ENCODE data around the gene MED13L. TPM values are rescaled to one million over a fixed set of nuclear protein-coding genes. Genes with fewer than 3 reads are reported as not detected.

Gene MED13L
- total RNA-seq, 2 donors from 2014 or later = 88.9 to 140 TPM

- H3K4me1 ChIP-seq (replicated peaks) = peaks cover 1% of the 10 kb centered on the region
Measured at GRCh38 chr12:116138781-116139180, 138.7 kb downstream of the MED13L start.

GRCh38 chr12:116138364-116138763 lies 139.1 kb downstream of the MED13L start:
- intact Hi-C loops (cut with DNase I) = no loop called here
- H3K4me1 ChIP-seq (replicated peaks) = no peaks in the 10 kb centered on the region
- H3K36me3 ChIP-seq = no peaks in the 10 kb centered on the region
- no peaks in the 10 kb centered on the region for H3K9me3 ChIP-seq
- WGBS = 14% methylated on average over 2 of the region's 2 CpGs
- no peak overlapping the region for H3K27ac ChIP-seq
- TF ChIP-seq POLR2AphosphoS5 (IDR thresholded peaks at IDR 0.05) = no peak
- no peak for TF ChIP-seq POLR2A (IDR thresholded peaks at IDR 0.05)
- TF ChIP-seq CTCF (IDR thresholded peaks at IDR 0.05) = no peak
- DNase-seq (ENCODE audit: low spot score) = no peak
- H3K4me3 ChIP-seq = no peak overlapping the region
- H3K27me3 ChIP-seq (replicated peaks; ENCODE audit: insufficient read depth) = no peaks in the 10 kb centered on the region

More at GRCh38 chr12:116138781-116139180, 138.7 kb downstream of the MED13L start:
- Histone ChIP-seq H3K27ac (no peak overlapping the region), H3K9me3 (no peaks in the 10 kb centered on the region), H3K4me3 (no peak overlapping the region), H3K27me3 (replicated peaks; ENCODE audit: insufficient read depth) (no peaks in the 10 kb centered on the region), H3K36me3 (no peaks in the 10 kb centered on the region)
- TF ChIP-seq CTCF (IDR thresholded peaks at IDR 0.05) = no peak
- no peak for TF ChIP-seq POLR2A (IDR thresholded peaks at IDR 0.05)
- TF ChIP-seq POLR2AphosphoS5 (IDR thresholded peaks at IDR 0.05) = no peak
- intact Hi-C loops (cut with DNase I) = no loop called here
- no peak for DNase-seq (ENCODE audit: low spot score)

- Histone ChIP-seq H3K36me3 (no peaks in the 10 kb centered on the region), H3K4me1 (replicated peaks) (no peaks in the 10 kb centered on the region), H3K4me3 (no peak overlapping the region), H3K27me3 (replicated peaks; ENCODE audit: insufficient read depth) (no peaks in the 10 kb centered on the region), H3K9me3 (no peaks in the 10 kb centered on the region), H3K27ac (no peak overlapping the region)
- no peak for DNase-seq (ENCODE audit: low spot score)
- 26% methylated on average over 2 of the region's 2 CpGs for WGBS
- TF ChIP-seq CTCF (IDR thresholded peaks at IDR 0.05) = no peak
- intact Hi-C loops (cut with DNase I) = no loop called here
Measured at GRCh38 chr12:116137318-116137717, 140.2 kb downstream of the MED13L start.

GRCh38 chr12:116136340-116136739 lies 141.2 kb downstream of the MED13L start:
- intact Hi-C loops (cut with DNase I) = no loop called here
- WGBS = 80% methylated on average over 3 of the region's 3 CpGs
- Histone ChIP-seq H3K4me1 (replicated peaks) (no peaks in the 10 kb centered on the region), H3K36me3 (no peaks in the 10 kb centered on the region), H3K4me3 (no peak overlapping the region), H3K27ac (no peak overlapping the region), H3K9me3 (no peaks in the 10 kb centered on the region), H3K27me3 (replicated peaks; ENCODE audit: insufficient read depth) (no peaks in the 10 kb centered on the region)
- TF ChIP-seq CTCF (IDR thresholded peaks at IDR 0.05) (no peak), POLR2A (IDR thresholded peaks at IDR 0.05) (no peak), POLR2AphosphoS5 (IDR thresholded peaks at IDR 0.05) (no peak)
- DNase-seq (ENCODE audit: low spot score) = no peak

- Histone ChIP-seq H3K36me3 (no peaks in the 10 kb centered on the region), H3K4me1 (replicated peaks) (no peaks in the 10 kb centered on the region), H3K27me3 (replicated peaks; ENCODE audit: insufficient read depth) (no peaks in the 10 kb centered on the region), H3K4me3 (no peak overlapping the region), H3K27ac (no peak overlapping the region), H3K9me3 (no peaks in the 10 kb centered on the region)
- no peak for DNase-seq (ENCODE audit: low spot score)
- WGBS = 74% methylated on average over 3 of the region's 3 CpGs
- intact Hi-C loops (cut with DNase I) = no loop called here
- TF ChIP-seq POLR2AphosphoS5 (IDR thresholded peaks at IDR 0.05) (no peak), POLR2A (IDR thresholded peaks at IDR 0.05) (no peak), CTCF (IDR thresholded peaks at IDR 0.05) (no peak)
Measured at GRCh38 chr12:116135209-116135930, 142.1 kb downstream of the MED13L start.
